Right ventricle myocardium inferior (tissue), 1 donor: ENCODE measurements around the gene CCDC169. TPM values are rescaled to one million over a fixed set of nuclear protein-coding genes. Genes with fewer than 3 reads are reported as not detected.

Experiments
- ATAC-seq: fragments of 200-7000 bp; cut with Tn5 transposase; one replicate; pipeline ENCODE4 v1.9.1; 2020; ENCODE audit warnings: mild to moderate bottlenecking, moderate library complexity
- DNase-seq: peaks from one replicate; pipeline ENCODE4 v3.0.0; 2021; ENCODE audit errors: missing footprints
- intact Hi-C: fragments of 100-400 bp; cut with DNase I; formaldehyde crosslinking; loops from one replicate; pipeline ENCODE4 v1.11.0; 2022
- total RNA-seq: library from RNA; stranded (reverse); fragmentation: NEBNext Ultra II Directional; extraction: Animal tissue kit (Norgen Biotek cat#: 25700); gene quantifications from one replicate; pipeline ENCODE4 v1.2.1, GENCODE V29; 2021
- donor health status: DM: no; HTN: yes; CAD: no; lungs with severe emphysema.

Gene CCDC169
- total RNA-seq, 1 donor from 2014 or later, result not detected

DNA sequence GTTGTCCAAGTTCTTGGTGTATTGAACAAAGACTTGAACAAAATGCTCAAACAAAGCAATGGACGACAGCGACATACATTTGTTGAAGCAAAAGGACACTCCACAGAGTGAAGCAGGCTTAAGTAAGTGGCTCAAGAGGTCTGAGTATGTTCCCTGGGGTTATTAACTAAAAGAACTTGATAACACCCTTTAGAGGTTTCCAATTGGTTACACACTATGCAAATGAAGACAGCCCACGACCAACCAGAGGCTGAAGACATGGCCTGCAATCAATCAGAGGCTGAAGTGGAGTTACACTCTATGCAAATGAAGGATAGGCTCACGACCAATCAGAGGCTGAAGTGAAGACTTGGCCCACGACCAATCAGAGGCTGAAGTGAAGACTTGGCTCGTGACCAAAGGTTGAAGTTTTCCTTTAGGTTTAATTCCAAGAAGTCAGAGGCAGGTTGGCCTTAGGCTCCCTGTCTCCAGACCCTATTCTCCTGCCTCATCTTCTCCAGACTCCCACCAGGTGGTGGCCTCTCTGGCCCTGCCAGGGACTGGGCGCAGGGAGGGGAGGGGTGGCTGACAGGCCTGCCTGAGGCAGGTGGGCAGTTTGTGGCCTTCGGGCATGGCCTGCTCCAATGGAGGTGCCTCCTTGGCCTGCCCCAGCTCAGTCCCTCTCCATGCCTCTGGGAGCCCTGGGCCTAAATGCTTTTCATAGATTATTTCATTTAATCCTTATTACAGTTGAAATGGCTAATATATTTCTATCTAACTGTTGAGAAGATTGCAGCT is 38.1 kb downstream of the CCDC169 start:
- intact Hi-C loops, result no loop called here
- DNase-seq, result no peak
- ATAC-seq, result no peak

DNA sequence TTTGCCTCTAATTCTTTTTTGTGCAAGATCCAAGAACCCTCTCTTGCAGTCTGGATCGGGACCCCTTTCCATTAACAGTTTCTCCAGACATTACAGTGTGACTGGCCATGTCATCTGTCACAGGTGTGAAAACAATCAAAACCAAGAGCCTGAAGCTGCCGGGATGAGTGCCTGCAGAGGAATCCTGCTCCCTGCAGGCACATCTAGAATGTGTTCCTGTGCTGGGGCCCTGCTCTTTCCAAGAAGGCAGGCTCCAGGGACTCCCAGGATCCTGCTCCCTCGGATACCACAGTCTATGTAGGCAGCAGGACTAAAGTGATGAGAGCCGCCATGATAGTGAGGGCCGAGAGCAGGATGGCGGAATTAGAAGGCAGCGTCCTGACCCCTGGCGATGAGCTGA is 38.8 kb downstream of the CCDC169 start:
- intact Hi-C loops, result no loop called here
- no peak for ATAC-seq

DNA sequence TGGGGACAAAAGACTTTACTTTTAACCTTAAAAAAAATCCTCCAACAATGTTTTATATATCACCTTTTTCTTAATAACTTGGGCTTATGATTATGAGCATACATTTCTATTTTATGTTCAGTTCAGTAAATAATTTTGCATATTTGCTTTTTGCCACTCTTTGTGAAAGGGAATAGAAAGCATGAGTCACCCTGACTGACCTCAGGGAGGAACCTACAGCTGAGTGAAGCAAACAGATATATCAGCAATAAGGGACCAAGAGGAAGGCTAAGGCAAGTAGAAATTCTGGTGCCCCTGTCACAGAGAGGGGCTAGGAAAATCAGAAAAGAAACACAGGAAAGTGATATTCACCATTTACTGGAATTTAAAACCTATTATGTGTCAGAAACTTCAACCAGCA is 46.1 kb downstream of the CCDC169 start:
- intact Hi-C loops, result no loop called here

More for the DNA sequence above, 38.8 kb downstream of the CCDC169 start:
- no peak for DNase-seq

DNA sequence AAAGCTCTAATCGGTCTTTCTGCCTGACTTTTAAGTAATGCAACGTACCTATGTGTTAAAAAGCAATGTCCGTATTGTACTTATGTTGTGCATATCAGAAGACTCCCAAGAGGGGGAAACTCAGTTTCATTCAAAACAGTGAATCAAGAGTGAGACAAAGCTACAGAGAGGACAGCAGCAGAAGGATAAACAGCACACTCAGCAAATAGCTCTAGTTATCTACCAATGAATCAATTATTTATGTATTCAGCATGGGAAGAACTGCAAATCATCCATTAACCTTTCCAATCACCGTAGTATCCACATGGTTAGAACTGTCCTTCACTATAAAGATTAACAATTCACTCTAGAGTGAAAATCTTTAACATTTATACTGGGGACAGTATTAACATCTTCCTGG is 46.6 kb downstream of the CCDC169 start:
- DNase-seq, result no peak
- intact Hi-C loops, result no loop called here

More for the DNA sequence above, 46.1 kb downstream of the CCDC169 start:
- DNase-seq, result no peak
- no peak for ATAC-seq

DNA sequence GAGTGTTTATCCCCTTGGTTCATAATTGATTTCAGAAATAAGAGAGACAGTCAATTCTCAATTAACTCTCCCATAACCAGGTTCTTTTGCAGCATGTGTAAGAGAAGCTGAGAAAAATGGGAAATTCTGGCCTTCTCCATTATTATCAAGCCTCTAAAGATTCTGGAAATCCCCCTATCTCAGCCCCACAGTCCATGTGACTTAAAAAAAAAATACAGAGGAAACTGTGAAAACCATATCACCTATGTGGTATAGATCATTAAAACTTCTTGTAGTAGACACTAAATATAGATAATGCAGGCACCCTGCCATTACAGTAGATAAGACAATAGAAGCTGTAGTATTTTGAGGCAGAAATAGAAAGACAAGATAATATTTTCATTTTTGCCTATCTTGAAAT is 48.9 kb downstream of the CCDC169 start:
- ATAC-seq (no peak), DNase-seq (no peak)
- intact Hi-C loops, result no loop called here

More for the DNA sequence above, 46.6 kb downstream of the CCDC169 start:
- ATAC-seq, result no peak

DNA sequence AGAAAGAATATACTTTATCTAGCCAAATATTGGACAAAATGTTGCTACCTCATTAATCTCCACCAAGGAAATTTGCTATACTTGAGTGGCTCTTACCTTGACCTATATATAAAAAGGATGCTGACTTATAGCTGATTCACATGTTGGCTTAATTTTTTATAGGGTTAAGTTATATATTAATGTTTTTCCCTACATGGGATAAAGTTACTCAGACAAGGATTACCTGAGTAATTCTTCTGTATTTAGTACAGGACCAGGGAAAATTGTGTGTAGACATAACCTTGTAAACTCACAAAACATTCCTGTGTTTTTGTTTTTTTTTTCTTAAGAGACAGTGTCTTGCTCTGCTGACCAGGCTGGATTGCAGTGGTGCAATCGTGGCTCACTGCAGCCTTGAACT is 52.6 kb downstream of the CCDC169 start:
- ATAC-seq (no peak), DNase-seq (no peak)
- intact Hi-C loops, result no loop called here

DNA sequence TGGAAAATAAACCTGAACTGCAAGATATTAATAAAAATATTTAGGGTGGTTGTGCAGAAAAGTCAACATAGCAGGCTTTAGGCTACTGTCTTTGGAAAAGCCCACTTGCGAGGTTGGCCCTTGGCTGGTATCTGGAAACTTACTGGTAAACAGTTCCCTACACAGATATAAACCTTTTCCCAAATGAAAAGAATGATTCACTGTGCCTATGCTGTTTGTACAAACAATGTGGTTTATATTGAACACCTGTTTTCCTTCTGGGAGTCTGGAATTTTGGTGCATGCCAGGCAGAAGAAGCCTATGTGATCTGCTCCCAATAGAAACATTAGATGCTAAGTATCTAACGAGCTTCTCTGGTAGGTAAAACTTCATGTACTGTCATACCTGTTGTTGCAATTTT is 53.5 kb downstream of the CCDC169 start:
- ATAC-seq, result no peak
- DNase-seq, result no peak
- intact Hi-C loops, result no loop called here

DNA sequence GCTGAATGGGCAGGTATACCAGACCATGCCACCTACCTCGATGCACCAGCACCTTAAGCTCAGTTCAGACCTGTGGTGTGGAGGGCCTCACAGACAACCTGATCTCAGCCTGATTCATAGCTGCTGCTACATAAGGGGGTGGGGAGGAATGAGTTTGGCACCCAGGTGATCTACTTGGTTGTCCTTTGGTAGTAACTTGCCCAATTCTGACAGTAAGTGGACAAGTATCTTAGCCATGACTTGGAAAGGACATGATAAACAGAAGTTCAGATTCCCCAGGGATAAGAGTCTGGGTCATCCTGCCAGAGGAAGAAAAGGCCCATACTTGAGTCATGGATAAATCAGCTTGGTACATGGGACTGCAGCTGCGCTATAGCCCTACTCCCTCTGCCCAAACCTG is 54.9 kb downstream of the CCDC169 start:
- DNase-seq (no peak), ATAC-seq (no peak)

DNA sequence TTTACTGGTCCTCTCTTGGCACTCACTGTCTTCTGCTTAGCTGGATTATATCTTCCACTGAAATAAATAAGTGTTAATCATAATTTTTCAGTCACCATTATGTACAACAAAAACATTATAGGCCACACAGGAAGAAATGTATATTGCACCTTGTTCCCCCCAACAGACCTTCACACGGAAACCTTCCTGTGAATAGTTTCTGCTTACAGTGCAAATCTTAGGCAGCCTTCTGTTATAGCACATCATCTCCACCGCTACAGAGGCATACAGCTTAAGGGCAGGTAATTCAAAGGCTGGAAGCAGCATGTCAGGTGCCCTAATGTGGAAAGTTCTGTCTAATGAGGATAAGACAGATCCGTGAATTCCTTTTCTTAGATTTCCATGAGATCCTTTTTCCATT is 66.4 kb downstream of the CCDC169 start:
- intact Hi-C loops, result no loop called here
- ATAC-seq (no peak), DNase-seq (no peak)

More for the DNA sequence above, 54.9 kb downstream of the CCDC169 start:
- intact Hi-C loops, result no loop called here

DNA sequence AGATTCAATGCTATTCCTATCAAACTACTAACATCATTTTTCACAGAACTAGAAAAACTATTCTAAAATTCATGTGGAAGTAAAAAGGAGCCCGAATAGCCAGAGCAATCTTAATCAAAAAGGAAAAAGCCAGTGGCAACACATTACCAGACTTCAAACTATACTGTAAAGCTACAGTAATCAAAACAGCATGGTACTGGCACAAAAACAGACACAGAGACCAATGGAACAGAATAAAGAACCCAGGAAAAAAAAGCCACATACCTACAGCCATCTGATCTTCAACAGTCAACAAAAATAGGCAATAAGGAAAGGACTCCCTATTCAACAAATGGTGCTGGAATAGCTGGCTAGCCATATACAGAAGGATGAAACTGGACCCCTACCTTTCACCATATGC is 72.9 kb downstream of the CCDC169 start:
- DNase-seq, result no peak
- no peak for ATAC-seq
- intact Hi-C loops, result no loop called here

DNA sequence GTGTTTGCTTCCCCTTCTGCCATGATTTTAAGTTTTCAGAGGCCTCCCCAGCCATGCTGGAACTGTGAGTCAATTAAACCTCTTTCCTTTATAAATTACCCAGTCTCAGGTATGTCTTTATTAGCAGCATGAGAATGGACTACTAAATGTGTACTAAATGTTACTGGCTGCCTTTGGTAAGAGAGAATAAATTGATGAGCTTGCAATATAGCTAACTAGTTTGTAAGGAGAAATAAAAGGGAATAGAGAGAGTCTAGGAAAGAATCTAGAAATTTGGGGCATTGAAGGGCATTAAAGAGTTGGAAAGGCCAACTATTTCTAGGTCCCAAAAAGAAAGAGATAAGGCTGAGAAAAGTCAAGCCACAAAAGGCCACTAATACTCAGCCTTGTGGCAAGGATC is 77.7 kb downstream of the CCDC169 start:
- ATAC-seq (no peak), DNase-seq (no peak)
- intact Hi-C loops, result no loop called here

DNA sequence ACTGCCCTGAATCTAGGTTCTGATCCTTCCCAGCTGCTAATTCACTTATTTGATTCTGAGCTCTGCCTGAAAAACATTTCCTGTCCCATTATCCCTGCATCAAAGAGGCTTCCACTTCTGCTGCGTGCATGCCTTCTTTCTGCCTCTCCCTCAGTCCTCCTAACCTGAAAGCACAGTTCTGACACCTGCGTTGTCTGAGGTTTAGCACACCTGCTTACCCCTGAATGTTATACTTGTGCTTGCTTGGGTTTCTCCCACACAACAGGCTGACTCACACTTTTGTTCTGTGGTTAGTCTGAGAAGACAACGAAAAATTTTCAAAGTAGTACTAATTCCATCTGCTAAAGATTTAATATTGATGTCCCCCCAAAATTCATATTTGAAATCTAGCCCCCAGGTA is 80.2 kb downstream of the CCDC169 start:
- ATAC-seq (no peak), DNase-seq (no peak)
- intact Hi-C loops, result no loop called here

DNA sequence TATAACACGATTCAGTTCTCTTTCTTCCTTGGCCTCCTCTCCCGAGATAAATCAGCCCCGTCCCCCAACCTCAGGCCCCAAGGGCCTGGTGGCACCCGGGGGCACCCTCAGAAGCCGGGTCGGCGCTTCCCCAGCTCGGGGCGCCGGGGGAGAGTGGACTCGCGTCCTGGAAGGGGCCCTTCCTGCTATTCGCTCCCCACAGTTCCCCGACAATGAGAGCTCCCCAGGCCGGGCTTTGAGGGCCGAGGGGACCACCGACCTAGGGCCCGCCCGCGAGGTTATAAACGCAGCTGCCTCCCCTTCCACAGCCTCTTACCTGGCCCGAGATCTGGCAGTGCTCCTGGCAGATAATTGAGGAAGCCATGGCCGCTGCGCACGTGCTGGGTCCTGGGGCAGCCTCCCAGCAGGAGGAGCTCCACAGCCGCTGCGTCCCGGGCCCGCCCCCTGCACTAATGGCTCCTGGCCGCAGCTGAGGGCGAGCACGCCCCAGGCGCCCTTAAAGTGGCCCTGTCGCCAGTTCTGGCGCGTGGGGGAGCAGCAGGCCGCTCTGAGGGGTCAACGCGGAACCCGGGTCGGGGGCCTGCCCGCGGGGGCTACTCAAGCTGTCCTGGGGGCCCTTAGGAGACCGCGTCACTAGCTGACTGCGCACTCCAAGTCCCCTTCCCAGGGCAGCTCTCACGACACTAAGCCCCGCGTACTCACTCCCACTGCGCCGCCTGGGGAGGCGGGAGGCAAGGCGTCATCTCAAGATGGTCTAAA is 83.3 kb downstream of the CCDC169 start, which contains the start of gene SOHLH2:
Gene SOHLH2, minus strand, starts transcription at position 394 of the 759 bp plus-strand sequence. Its CDS starts 30 bp downstream, at position 364.
- DNase-seq (no peak), ATAC-seq (no peak)
- intact Hi-C loops, result no loop called here

DNA sequence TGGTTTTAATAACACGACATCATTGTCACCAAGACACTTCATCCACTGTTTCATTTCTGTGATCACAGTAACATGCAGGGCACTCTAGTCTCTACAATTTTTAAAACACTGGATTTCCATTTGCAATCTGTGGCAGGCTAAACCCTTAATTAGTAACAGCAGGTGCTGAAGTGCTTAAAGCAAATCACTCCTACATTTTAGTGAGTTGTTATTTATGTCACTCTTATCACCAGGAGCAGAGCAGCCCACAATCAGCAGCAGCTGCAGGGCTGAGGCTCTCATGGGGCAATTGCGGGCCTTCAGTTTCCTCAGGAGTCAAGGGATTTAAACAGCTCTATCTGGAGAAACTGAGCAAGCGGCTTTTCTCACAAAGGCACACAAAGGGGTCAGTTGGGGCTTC is 84.8 kb downstream of the CCDC169 start:
- ATAC-seq (no peak), DNase-seq (no peak)
- intact Hi-C loops, result no loop called here

DNA sequence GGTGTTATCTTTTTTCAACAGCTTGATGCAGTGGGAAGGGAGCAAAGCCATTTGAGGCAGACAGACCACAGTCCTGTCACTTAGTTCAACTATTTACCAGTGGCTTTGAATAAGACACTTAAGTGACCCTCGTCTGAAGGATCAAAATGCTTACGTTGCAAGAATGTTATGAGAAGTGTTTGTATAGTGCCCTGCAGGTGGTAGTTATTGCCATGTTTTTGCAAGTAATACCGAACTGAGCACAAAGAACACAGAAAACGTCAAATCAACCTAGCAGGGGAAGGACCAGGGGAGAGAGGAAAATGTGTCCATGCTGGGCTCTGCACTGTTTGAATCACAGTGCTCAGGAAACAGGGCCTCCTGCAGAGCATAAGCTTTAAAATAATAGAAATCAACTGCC is 86.0 kb downstream of the CCDC169 start:
- intact Hi-C loops, result no loop called here
- no peak for ATAC-seq
- no peak for DNase-seq

DNA sequence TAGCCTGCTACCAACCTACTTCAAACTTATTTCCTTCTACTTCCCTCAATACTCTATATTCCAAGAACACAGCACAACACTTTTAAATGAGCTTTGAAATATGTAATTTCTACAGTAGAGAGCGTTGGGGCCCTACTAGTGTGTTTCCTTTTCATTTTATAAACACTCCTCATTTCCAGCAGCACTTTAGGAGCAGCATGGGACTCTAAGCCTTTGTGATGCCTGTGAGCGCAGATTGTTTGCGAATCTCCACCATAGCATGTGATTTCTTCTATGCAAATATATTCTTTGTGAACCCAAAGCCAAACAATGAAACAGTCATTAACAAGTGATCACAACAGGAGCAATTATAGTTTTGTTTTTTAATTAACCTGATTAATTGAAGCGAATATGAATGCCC is 86.9 kb downstream of the CCDC169 start:
- DNase-seq (no peak), ATAC-seq (no peak)
- intact Hi-C loops, result no loop called here

DNA sequence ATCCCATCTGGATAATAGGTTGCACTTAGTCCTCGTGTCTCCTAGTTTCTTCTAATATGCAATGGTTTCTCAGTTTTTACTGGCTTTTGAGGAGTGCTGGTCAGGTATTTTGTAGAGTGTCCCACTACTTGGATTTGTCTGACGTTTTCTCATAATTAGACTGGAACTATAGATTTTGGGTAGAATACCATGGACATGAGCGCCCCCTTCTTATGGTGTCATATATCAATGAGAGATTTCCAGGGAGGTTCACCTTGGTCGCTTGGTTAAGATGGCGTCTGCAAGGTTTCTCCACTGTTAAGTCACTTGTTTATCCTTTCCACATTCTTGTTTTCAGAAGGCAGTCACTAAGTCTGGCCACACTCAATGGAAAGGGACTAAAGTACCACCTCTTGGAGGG is 89.9 kb downstream of the CCDC169 start:
- intact Hi-C loops, result no loop called here
- ATAC-seq (no peak), DNase-seq (no peak)

DNA sequence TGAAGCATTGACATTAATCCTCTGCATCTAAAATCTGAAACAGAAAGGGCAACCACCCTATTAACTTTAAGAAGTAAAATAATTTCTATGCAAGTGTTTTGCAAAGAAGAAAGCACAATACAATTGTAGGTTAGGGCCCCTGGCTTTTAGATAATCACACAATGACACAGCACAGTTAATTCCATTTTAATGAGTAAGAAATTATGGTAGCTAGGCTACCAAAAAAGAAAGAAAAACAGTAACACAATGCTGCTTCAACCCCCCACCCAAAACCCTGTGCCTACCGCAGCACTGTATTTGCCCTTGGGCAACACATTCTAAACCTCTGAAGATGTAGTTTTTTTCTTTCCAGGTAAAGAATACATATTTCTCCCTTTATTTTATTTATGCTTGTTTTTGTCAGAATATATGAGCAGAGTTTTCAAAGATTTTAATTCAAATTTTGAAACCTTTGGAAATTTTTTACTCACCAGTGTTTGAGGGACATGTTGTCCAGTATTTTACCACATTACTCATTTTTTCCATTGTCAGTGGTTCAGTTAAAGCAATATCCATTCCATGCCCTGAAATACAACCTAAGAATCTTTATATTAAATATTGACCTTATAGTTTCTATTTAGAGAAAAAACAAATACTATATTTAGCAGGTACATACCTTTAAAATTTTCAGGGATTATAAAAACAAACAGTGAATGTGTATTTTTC is 104.3 kb downstream of the CCDC169 start:
- DNase-seq (no peak), ATAC-seq (no peak)
- intact Hi-C loops, result no loop called here

DNA sequence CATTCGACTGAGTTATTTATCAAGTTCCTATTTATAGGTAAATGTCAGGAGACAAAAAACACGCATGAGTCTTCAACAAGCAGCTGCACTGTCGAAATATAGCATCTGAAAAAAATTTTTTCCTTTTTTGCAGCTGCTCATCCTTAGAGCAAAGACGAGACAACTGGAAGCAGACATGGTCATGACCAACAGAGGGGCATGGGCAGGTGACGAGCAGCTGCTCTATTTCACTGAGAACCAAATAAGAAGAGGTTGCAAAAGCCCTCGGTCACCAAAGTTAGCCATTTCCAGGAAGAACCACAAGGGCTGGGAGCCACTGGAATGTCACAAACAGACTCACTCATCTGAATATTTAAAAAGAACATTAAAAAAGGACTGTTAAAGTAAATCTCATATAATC is 105.4 kb downstream of the CCDC169 start:
- intact Hi-C loops, result no loop called here
- no peak for ATAC-seq
- no peak for DNase-seq

DNA sequence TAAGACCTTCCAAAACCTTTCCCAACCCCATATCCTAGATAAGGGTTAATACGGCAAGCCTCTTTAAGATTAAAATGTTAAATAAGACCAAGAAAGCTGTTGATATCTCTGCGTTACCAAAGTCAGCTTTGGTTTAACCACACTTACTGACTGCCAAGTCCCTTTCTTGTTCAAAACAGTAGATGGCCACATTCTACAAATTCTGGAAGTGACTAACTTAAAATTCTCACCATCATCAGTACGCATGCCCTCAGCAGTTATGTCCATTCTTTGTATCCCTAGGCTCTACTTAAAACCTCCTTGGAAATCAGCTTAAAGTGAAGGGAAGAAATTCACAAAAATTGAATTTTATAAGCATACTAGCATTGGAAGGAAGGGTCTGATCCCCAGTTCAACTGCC is 106.8 kb downstream of the CCDC169 start:
- ATAC-seq (no peak), DNase-seq (no peak)
- intact Hi-C loops, result no loop called here
